Fibroblast of the aortic adventitia (primary cell): ENCODE data around the gene TNRC6A. TPM values are rescaled to one million over a fixed set of nuclear protein-coding genes. Genes with fewer than 3 reads are reported as not detected.

Experiments
- DNase-seq: peaks from one replicate; pipeline ENCODE4 v3.0.0-alpha.2; 2010; ENCODE audit warnings: low read depth
- H3K4me3 ChIP-seq: 2 replicates; pipeline ENCODE4 v1.5.1; 2011; ENCODE audit warnings: low read depth, mild to moderate bottlenecking, control low read depth, low read length, moderate library complexity
- CTCF ChIP-seq: IDR thresholded peaks from 2 replicates; pipeline ENCODE4 v1.5.1; 2011; ENCODE audit warnings: mild to moderate bottlenecking, low read length, control low read depth, inconsistent platforms; ENCODE audit not compliant: insufficient read depth
- total RNA-seq: library from RNA; depleted of rRNA; stranded (reverse); fragments of >200 nt; gene quantifications from 2 replicates; pipeline ENCODE4 v1.2.3, GENCODE V29; 2012; ENCODE audit warnings: low replicate concordance

The TNRC6A gene
- total RNA-seq, 1 donor: 32.2 TPM

- H3K4me3 ChIP-seq: no peak overlapping the region
- TF ChIP-seq CTCF: no peak
- DNase-seq: no peak
Measured at GRCh38 chr16:24846548-24847357, 117.3 kb downstream of the TNRC6A start.

DNA sequence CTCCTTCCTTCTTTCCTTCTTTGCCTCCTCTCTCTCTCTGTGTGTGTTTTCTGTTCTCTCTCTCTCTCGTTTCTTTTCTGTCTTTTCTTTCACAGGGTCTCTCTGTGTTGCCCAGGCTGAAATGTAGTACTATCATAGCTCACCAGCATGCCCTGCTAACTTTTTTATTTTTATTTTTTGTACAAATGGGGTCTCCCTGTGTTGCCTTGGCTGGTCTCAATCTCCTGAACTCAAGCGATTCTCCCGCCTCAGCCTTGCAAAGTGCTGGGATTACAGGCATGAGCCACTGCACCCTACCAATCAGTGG lies 117.9 kb downstream of the TNRC6A start:
- no peak for TF ChIP-seq CTCF
- DNase-seq: no peak
- no peak overlapping the region for H3K4me3 ChIP-seq

GRCh38 chr16:24848065-24848464 lies 118.6 kb downstream of the TNRC6A start:
- DNase-seq: peak; percentile 71
- no peak for TF ChIP-seq CTCF
- no peak overlapping the region for H3K4me3 ChIP-seq

DNA sequence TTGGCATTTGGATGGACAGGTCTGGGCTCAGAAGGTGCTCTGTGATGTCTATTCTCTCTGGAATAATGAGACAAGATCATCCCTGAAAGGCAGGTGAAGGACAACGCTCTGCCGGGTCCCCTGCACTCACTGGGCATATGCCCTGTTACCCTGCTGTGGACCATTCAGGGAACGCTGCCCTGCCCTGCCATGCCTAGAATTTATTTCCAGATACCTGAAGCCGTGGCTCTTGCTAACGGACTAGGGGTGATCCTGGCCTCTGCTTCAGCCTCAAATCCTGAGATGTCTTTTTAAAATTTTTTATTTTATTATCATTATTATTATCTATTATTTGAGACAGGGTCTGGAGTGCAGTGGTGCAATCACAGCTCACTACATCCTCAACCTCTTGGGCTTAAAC lies 120.2 kb downstream of the TNRC6A start:
- TF ChIP-seq CTCF: no peak
- DNase-seq: no peak
- no peak overlapping the region for H3K4me3 ChIP-seq

GRCh38 chr16:24850289-24850938 lies 121.0 kb downstream of the TNRC6A start:
- no peak overlapping the region for H3K4me3 ChIP-seq
- no peak for TF ChIP-seq CTCF
- peak; percentile 65 for DNase-seq

- peak; percentile 14 for DNase-seq
- no peak for TF ChIP-seq CTCF
- no peak overlapping the region for H3K4me3 ChIP-seq
Measured at GRCh38 chr16:24851700-24852099, 122.2 kb downstream of the TNRC6A start.
